ENCODE results near the gene PCSK6.

DNA sequence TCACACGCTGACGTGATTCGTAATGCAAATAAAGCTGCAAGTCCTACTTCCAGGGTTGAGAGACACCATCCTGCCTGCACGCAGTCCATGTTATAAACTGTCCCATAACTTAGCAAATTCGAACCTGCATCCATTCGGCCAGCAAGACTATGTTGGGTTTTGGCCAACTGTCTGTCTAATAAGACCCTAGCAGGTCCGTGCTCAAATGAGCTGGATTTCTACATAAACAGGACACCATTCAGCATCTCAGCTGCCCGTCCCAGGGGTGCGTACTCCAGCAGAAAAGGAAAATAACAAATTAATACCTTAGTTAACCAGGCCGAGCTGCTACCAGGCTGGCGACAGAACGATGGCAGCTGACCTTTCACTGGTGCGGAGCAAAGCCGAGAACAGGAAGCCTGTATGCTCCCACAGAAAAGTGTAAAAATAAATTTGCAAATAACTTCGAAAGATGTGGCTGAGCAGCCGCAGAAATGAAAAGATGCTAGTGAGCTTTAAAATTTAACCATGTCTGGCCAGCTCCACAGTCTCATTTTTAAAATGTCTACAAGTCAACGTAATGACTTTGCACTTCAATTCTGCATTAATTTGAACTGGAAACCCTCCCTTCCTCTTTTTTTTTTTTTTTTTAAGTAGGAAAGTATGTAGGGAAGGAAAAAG, 97.4 kb downstream of the PCSK6 start:
- TF ChIP-seq POLR2AphosphoS5 (IDR thresholded peaks at IDR 0.05) (no peak), POLR2A (IDR thresholded peaks at IDR 0.05) (no peak), EP300 (IDR thresholded peaks at IDR 0.05) (no peak)
- TF ChIP-seq, protein P1, sequence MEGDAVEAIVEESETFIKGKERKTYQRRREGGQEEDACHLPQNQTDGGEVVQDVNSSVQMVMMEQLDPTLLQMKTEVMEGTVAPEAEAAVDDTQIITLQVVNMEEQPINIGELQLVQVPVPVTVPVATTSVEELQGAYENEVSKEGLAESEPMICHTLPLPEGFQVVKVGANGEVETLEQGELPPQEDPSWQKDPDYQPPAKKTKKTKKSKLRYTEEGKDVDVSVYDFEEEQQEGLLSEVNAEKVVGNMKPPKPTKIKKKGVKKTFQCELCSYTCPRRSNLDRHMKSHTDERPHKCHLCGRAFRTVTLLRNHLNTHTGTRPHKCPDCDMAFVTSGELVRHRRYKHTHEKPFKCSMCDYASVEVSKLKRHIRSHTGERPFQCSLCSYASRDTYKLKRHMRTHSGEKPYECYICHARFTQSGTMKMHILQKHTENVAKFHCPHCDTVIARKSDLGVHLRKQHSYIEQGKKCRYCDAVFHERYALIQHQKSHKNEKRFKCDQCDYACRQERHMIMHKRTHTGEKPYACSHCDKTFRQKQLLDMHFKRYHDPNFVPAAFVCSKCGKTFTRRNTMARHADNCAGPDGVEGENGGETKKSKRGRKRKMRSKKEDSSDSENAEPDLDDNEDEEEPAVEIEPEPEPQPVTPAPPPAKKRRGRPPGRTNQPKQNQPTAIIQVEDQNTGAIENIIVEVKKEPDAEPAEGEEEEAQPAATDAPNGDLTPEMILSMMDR (IDR thresholded peaks at IDR 0.05): no peak

Data from gastroesophageal sphincter (tissue), 3 donors.